AG10803 (cell line): ENCODE results near the gene TULP3.

Source experiments
- DNase-seq: peaks from one replicate; pipeline ENCODE4 v3.0.0; 2010; ENCODE audit warnings: low read depth
- H3K4me3 ChIP-seq: 2 replicates; pipeline ENCODE4 v1.5.1; 2011; ENCODE audit warnings: mild to moderate bottlenecking, low read length, control low read depth
- TF ChIP-seq, protein P1 (sequence below): conservative IDR thresholded peaks from 2 replicates; pipeline ENCODE4 v1.5.1; 2011; ENCODE audit warnings: mild to moderate bottlenecking, low read length, control low read depth, inconsistent platforms

The TULP3 gene

DNA sequence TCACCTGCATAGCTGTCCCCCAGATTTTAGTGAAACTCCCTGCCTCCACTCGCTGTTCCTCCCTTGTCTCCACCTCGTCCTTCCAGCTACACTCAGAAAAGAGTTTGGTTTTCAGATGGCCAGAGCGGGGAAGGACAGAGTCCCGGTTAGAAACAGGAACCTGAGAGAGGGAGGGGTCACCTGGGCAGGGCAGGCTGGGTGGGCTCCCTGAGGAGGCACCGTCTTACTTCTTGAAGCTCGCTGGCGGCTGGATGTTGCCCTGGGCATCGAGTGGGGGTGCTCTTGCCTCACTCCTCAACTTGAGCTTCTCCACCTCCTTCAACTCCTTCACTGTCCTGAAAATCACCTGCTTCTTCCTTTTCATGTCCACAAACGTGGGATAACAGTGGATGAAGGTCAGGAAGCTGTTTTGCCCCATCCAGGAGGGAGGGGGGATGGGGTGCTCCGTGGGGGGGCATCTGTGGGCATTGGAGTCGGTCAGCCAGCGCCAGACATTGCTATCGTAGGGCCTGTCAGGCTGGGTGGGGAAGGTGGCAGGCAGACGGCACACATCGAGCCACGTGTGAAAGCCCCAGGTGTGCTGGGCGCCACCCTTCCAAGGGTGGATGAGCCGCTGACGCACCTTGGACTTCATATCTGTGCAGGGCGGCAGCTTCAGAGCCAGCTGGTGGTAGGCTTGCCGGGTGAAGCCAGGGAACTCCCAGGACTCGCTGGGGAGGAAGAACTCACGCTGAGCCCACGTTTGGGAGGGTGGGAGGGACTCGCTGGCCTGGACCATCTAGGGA lies 35.8 kb upstream of the TULP3 start:
- H3K4me3 ChIP-seq, result no peak overlapping the region
- TF ChIP-seq, protein P1, sequence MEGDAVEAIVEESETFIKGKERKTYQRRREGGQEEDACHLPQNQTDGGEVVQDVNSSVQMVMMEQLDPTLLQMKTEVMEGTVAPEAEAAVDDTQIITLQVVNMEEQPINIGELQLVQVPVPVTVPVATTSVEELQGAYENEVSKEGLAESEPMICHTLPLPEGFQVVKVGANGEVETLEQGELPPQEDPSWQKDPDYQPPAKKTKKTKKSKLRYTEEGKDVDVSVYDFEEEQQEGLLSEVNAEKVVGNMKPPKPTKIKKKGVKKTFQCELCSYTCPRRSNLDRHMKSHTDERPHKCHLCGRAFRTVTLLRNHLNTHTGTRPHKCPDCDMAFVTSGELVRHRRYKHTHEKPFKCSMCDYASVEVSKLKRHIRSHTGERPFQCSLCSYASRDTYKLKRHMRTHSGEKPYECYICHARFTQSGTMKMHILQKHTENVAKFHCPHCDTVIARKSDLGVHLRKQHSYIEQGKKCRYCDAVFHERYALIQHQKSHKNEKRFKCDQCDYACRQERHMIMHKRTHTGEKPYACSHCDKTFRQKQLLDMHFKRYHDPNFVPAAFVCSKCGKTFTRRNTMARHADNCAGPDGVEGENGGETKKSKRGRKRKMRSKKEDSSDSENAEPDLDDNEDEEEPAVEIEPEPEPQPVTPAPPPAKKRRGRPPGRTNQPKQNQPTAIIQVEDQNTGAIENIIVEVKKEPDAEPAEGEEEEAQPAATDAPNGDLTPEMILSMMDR, result no peak
- DNase-seq, result no peak

DNA sequence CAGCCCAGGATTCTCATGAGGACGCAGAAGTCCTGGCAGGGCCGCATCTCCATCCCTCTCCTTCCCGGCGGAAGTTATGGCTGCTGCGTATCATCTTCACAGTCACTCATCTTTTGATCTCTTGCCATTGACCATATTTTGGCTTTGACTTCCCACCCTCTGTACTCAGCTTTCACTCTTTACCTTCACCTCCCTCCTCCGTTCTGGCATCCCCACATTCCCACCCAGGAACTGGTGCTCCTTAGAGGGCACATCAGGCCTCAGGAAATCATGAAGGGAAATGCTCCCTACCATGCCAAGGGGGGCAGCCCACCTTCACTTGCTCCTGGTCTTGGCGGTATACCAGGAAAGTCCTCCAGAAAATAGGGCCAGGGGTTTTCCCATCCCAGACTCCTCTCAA lies 35.1 kb upstream of the TULP3 start:
- TF ChIP-seq, protein P1, result no peak
- H3K4me3 ChIP-seq, result no peak overlapping the region
- no peak for DNase-seq

DNA sequence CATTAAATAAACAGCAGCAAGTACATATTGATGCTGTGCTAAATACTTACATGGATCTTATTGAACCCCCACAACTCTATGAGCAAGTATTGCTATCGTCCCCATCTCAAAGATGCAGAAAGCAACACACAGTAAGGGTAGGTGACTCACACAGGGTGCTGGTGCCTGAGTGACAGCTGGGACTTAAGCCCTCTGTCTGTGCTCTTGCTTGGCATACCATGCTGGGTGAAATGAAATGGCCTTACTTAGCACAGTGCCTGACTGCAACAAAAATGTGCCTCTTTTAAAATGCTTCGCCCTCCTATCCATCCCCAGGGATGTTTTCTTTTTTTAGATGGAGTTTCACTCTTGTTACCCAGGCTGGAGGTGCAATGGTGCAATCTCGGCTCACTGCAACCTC lies 34.6 kb upstream of the TULP3 start:
- no peak for DNase-seq
- H3K4me3 ChIP-seq, result no peak overlapping the region
- TF ChIP-seq, protein P1, result no peak

DNA sequence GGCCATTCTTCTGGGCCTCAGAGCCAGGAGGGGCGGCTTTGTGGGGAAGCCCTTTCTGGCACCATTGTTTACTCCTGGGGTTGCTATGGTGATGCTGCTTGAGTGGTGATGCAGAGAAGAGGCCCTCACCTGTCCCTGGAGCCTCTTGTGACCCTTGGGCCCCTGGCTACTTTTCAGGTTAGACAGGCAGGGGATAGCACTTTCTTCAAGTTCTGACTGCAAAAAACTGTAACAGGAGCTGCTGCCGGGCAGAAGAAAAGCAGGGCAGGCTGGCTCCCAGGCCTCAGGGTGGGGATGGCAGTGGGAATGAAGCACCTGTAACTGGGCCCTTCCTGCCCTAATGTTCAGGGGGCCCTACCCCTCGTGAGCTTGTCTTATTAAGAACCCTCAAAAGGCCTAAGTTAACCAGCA lies 33.7 kb upstream of the TULP3 start, which contains the start of gene TEX52:
TEX52 (minus strand) TSS at position 19 of the 411 bp plus-strand sequence; CDS start at position 6, 13 bp downstream.
- H3K4me3 ChIP-seq, result no peak within 1 kb of the TSS
- TF ChIP-seq, protein P1, result no peak
- no peak for DNase-seq

DNA sequence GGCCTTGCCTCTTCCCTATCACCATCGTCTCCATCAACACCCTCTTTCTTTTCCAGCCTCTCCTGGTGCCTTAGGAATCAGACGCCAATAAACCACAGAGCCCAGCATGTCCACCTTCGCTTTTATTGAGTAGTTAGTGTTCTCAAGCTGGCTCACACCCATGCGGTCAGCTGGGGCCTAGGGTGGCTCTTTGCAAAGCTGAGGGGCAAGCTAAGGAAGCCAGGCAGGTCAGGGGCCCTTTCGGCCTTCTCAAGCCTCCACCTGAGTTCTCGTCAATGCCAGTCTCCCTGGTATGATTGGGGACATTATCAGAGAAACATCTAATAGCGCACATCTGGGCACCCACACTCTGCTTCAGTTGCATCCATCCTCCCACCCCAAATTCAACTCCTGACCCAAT lies 33.1 kb upstream of the TULP3 start:
- TF ChIP-seq, protein P1, result no peak
- DNase-seq, result no peak
- no peak overlapping the region for H3K4me3 ChIP-seq

DNA sequence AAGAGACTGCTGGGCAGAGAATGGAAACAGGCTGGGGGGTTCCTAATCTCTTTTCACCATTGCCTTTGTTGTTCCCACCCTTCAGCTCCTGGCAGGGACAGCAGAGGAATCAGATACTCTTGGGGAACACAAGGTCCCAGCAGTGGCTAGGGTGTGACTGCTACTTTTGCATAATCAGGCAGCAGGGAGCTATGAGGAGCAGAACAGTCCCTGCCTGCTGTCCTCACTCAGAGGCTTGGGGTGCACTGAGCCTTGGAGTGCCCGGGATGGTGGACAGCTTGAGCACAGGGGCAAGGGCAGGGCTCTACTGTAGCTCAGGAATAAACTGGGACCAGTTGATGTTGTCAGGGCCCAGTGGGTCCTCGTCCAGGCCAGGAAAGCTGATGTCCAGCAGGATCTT lies 32.4 kb upstream of the TULP3 start:
- DNase-seq, result no peak
- no peak overlapping the region for H3K4me3 ChIP-seq
- TF ChIP-seq, protein P1, result no peak

DNA sequence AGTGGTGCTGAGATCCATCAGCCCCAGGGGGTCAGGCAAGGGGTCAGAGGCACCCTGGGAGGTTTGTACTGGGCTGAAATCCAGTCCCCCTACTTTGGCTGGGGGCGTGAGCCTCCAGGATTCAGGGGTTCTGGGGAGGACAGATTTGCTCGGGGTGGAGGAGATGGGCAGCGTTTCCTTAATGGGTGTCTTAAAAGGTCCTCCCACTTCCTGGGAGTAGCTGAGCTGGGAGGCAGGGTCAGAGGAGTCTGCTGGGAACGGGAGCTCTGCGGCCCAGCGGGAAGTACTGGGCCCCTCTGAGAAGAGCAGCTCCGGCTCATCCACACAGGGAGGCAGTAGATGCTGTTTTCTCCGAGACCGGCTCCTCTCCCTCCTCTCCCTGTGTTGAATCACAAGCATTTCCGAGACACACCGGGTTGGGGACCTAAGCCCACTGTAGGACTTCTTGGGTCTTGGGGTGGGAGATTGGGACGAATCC lies 31.7 kb upstream of the TULP3 start:
- H3K4me3 ChIP-seq, result no peak overlapping the region
- TF ChIP-seq, protein P1, result no peak
- no peak for DNase-seq
